Spleen (tissue), 11 donors: ENCODE data around the gene PAPPA. TPM values are rescaled to one million over a fixed set of nuclear protein-coding genes. Genes with fewer than 3 reads are reported as not detected.

Experiments used
- DNase-seq: peaks from one replicate; pipeline ENCODE4 v3.0.0-alpha.2; 2020
- H3K27ac ChIP-seq, 8 donors: fragments of 200-600 bp; sonication (generic) in 7 of 8; 1 replicate in 4 of 8; 2 replicates in 4 of 8; pipeline versions ENCODE4 v1.5.0 to v1.8.0; 2016 to 2021; ENCODE audit warnings: inconsistent platforms in 4 of 8, mild to moderate bottlenecking in 4 of 8, moderate library complexity in 1 of 8
- H3K27me3 ChIP-seq, 7 donors: fragments of 200-600 bp; sonication (generic) in 6 of 7; replicated peaks in 1 of 7; 1 replicate in 4 of 7; 2 replicates in 3 of 7; pipeline versions ENCODE4 v1.5.0 to v1.8.0; 2016 to 2021; ENCODE audit warnings: inconsistent platforms in 3 of 7, mild to moderate bottlenecking in 1 of 7
- H3K36me3 ChIP-seq, 6 donors: fragments of 200-600 bp; sonication (generic) in 5 of 6; 1 replicate in 4 of 6; 2 replicates in 2 of 6; pipeline versions ENCODE4 v1.5.0 to v1.8.0; 2016 to 2021; ENCODE audit warnings: inconsistent platforms in 2 of 6
- H3K4me1 ChIP-seq, 6 donors: fragments of 200-600 bp; sonication (generic) in 5 of 6; 1 replicate in 3 of 6; 2 replicates in 3 of 6; pipeline versions ENCODE4 v1.5.0 to v1.8.0; 2016 to 2021; ENCODE audit warnings: inconsistent platforms in 3 of 6
- H3K4me3 ChIP-seq, 8 donors: fragments of 200-600 bp; sonication (generic) in 7 of 8; 1 replicate in 4 of 8; 2 replicates in 4 of 8; pipeline versions ENCODE4 v1.5.0 to v1.8.0; 2016 to 2021; ENCODE audit warnings: inconsistent platforms in 4 of 8, mild to moderate bottlenecking in 4 of 8, moderate library complexity in 2 of 8
- H3K9me3 ChIP-seq, 8 donors: fragments of 200-600 bp; sonication (generic) in 7 of 8; 1 replicate in 4 of 8; 2 replicates in 4 of 8; pipeline versions ENCODE4 v1.5.0 to v1.8.0; 2016 to 2021; ENCODE audit warnings: inconsistent platforms in 4 of 8
- POLR2A ChIP-seq, 3 donors: fragments of 450-650 bp; IDR thresholded peaks; one replicate each; pipeline ENCODE4 v1.5.1; 2017; ENCODE audit warnings: antibody characterized with exemption in 3 of 3, mild to moderate bottlenecking in 1 of 3
- POLR2AphosphoS5 ChIP-seq, 3 donors: sonication (generic); formaldehyde crosslinking; IDR thresholded peaks; one replicate each; pipeline ENCODE4 v1.5.1; 2017; ENCODE audit warnings: antibody characterized with exemption in 3 of 3
- WGBS, 5 donors: extraction: QIAGEN DNeasy Blood & Tissue Kit in 3 of 5; methylation state at CpG; one replicate each; pipeline versions ENCODE4 v1.1.5 to v1.1.7; 2013 to 2018; 5-methylcytosine and 5-hydroxymethylcytosine counted together
- intact Hi-C: fragments of 100-400 bp; cut with DNase I; formaldehyde crosslinking; loops from one replicate; pipeline ENCODE4 v1.15.0; 2023; ENCODE audit warnings: low total_unique reads
- polyA plus RNA-seq, 3 donors: library from polyadenylated mRNA; stranded (reverse); fragments of 200-250 nt; gene quantifications; one replicate each; pipeline ENCODE4 v1.2.1, GENCODE V29; 2013
- total RNA-seq, 7 donors: library from RNA; depleted of rRNA in 3 of 7; stranded (reverse); fragments of >200 nt in 3 of 7; fragmentation: NEBNext Ultra II Directional in 4 of 7; extraction: Animal tissue kit (Norgen Biotek cat#: 25700) in 4 of 7; gene quantifications; one replicate each; pipeline versions ENCODE4 v1.1.0 to v1.2.1, GENCODE V29; 2016 to 2021
- TF ChIP-seq, protein P1 (sequence below), 11 experiments: fragments of 200-600 bp in 7 of 11; fragments of 450-650 bp in 4 of 11; sonication (generic) in 4 of 11; IDR thresholded peaks in 8 of 11; conservative IDR thresholded peaks in 3 of 11; 1 replicate in 7 of 11; 2 replicates in 4 of 11; pipeline versions ENCODE4 v1.4.0 to v1.8.0; 2016 to 2021; ENCODE audit warnings: antibody characterized with exemption in 11 of 11, inconsistent platforms in 4 of 11, mild to moderate bottlenecking in 1 of 11
- donor health status: healthy with polysubstance abuse.
- donor health status: DM: no; HTN: no; CAD: no; lungs with moderate emphysema.
- donor health status: DM: no; HTN: no; CAD: no.
- donor health status: Bipolar disorder and iron deficiency.
- donor health status: healthy.
- donor health status: DM: no; HTN: no; CAD: no.
- donor health status: DM: yes; HTN: yes; CAD: no.

Gene PAPPA
- total and polyA plus RNA-seq, 10 donors: 0.13 to 1.4 (median 0.45) TPM

DNA sequence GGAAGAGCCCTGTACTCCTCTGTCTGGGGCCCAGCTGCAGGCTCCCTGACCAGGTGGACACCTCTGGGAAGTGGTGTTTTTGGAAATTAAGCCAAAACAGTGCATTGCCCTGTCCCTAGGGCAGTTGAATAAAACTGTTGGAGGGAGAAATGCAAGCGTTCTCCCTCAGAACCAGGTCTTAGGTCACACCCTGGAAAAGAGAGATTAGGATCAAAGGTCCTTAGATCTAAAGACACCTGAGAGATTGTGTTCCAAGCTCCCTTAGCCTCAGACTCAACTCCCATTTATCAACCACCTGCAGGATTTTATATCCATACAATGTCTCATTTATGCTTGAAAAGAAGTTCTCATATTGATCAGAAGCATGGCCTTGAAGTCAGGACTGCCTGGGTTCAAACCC is 64.8 kb downstream of the PAPPA start:
- no peak for DNase-seq
- Histone ChIP-seq H3K27ac (no peak overlapping the region), H3K27me3 (no peaks in the 10 kb centered on the region), H3K4me3 (no peak overlapping the region), H3K36me3 (no peaks in the 10 kb centered on the region), H3K4me1 (no peaks in the 10 kb centered on the region), H3K9me3 (no peaks in the 10 kb centered on the region)
- 53 to 82% (median 72%) methylated on average over 1 of the region's 1 CpG for WGBS, 5 donors
- intact Hi-C loops: no loop called here
- TF ChIP-seq POLR2AphosphoS5 (IDR thresholded peaks at IDR 0.05) (no peak), POLR2A (IDR thresholded peaks at IDR 0.05) (no peak)
- TF ChIP-seq, protein P1, sequence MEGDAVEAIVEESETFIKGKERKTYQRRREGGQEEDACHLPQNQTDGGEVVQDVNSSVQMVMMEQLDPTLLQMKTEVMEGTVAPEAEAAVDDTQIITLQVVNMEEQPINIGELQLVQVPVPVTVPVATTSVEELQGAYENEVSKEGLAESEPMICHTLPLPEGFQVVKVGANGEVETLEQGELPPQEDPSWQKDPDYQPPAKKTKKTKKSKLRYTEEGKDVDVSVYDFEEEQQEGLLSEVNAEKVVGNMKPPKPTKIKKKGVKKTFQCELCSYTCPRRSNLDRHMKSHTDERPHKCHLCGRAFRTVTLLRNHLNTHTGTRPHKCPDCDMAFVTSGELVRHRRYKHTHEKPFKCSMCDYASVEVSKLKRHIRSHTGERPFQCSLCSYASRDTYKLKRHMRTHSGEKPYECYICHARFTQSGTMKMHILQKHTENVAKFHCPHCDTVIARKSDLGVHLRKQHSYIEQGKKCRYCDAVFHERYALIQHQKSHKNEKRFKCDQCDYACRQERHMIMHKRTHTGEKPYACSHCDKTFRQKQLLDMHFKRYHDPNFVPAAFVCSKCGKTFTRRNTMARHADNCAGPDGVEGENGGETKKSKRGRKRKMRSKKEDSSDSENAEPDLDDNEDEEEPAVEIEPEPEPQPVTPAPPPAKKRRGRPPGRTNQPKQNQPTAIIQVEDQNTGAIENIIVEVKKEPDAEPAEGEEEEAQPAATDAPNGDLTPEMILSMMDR (IDR thresholded peaks at IDR 0.05 in 8 of 11, conservative IDR thresholded peaks at IDR 0.05 in 3 of 11): no peak

DNA sequence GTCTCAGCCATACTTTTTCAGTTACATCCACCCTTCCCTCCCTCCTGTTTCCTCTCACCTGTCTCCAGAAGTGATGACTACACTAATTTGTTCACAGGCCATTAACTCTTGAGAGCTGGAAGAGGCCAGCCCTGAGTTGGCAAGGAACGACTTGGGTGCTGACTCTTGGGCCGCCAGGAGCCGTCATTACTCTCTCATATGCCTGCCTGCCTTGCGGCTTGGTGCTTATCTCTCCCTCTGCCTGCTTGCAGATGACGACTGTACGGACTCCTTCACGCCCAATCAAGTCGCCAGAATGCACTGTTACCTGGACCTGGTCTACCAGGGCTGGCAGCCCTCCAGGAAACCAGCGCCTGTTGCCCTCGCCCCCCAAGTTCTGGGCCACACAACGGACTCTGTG is 66.1 kb downstream of the PAPPA start:
- intact Hi-C loops: no loop called here
- Histone ChIP-seq H3K4me1 (no peaks in the 10 kb centered on the region), H3K4me3 (no peak overlapping the region), H3K27me3 (no peaks in the 10 kb centered on the region), H3K36me3 (no peaks in the 10 kb centered on the region), H3K9me3 (no peaks in the 10 kb centered on the region), H3K27ac (no peak overlapping the region)
- no peak for DNase-seq
- TF ChIP-seq, protein P1 (IDR thresholded peaks at IDR 0.05 in 8 of 11, conservative IDR thresholded peaks at IDR 0.05 in 3 of 11): no peak
- TF ChIP-seq POLR2AphosphoS5 (IDR thresholded peaks at IDR 0.05) (no peak), POLR2A (IDR thresholded peaks at IDR 0.05) (no peak)
- WGBS, 5 donors: 67 to 80% (median 76%) methylated on average over 11 of the region's 11 CpGs

DNA sequence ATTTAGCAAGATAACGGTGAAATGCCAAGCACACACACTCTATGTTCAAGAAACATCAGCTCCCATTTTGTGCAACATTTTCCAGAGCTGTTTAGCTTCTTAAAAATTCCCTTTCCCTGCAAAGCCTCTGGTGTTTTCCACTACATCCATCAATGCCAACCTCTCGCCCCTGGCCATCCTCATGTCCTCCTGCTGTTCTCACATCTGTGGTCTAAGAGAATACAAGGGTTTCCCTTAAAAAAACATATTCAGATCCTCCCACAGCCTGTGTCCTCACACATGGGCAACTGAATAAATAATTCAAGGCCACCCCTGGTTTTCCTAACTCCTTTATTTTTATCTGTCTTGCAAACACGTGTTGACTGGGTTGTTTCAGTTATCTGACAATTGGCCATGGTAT is 70.3 kb downstream of the PAPPA start:
- WGBS, 5 donors: 53 to 64% (median 55%) methylated on average over 3 of the region's 3 CpGs
- no peak for DNase-seq
- Histone ChIP-seq H3K36me3 (no peaks in the 10 kb centered on the region), H3K4me1 (no peaks in the 10 kb centered on the region), H3K4me3 (no peak overlapping the region), H3K27me3 (no peaks in the 10 kb centered on the region), H3K27ac (no peak overlapping the region), H3K9me3 (no peaks in the 10 kb centered on the region)
- TF ChIP-seq, protein P1 (IDR thresholded peaks at IDR 0.05 in 8 of 11, conservative IDR thresholded peaks at IDR 0.05 in 3 of 11): no peak
- TF ChIP-seq POLR2AphosphoS5 (IDR thresholded peaks at IDR 0.05): no peak
- TF ChIP-seq POLR2A (IDR thresholded peaks at IDR 0.05): no peak
- intact Hi-C loops: no loop called here

DNA sequence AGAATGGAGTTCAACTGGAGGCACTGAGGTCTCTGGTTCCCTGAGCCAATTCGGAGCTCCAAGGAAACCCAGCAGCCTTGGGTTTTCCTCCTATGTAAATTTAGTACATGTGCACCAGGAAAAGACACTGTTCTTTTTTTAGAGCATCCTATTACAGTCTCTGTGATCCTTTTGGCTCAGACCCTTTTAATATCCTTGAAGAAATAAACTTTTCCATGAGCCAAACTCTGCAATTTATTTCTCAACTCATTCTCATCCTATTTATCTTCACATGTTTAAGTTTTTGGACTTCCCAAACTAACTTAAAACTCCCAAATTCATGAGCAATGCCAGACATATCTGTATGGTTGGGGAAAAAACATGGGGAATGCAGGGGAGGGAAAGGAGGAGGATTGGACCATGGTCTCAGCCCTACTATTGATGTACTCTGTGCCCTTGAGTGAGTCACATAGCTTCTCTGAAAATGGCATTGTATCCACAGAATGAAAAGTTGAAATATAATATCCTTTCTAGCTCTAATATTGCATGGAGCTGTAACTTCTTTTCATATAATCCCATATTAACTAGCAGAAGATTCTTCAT is 76.6 kb downstream of the PAPPA start:
- Histone ChIP-seq H3K4me1 (no peaks in the 10 kb centered on the region), H3K4me3 (no peak overlapping the region), H3K36me3 (no peaks in the 10 kb centered on the region), H3K9me3 (no peaks in the 10 kb centered on the region), H3K27ac (no peak overlapping the region), H3K27me3 (no peaks in the 10 kb centered on the region)
- no peak for DNase-seq
- 10 to 82% (median 49%) methylated on average over 1 of the region's 1 CpG for WGBS, 5 donors
- TF ChIP-seq POLR2A (IDR thresholded peaks at IDR 0.05): no peak
- no peak for TF ChIP-seq POLR2AphosphoS5 (IDR thresholded peaks at IDR 0.05)
- TF ChIP-seq, protein P1 (IDR thresholded peaks at IDR 0.05 in 8 of 11, conservative IDR thresholded peaks at IDR 0.05 in 3 of 11): no peak
- intact Hi-C loops: no loop called here
